CD14-positive monocyte (primary cell): ENCODE measurements around the gene LRRC7. TPM values are rescaled to one million over a fixed set of nuclear protein-coding genes. Genes with fewer than 3 reads are reported as not detected.

ENCODE experiments used
- DNase-seq, 3 donors: peaks; one replicate each; pipeline ENCODE4 v3.0.0-alpha.2; 2011 to 2022
- H2AFZ ChIP-seq: 2 replicates; pipeline ENCODE4 v1.6.0; 2012; ENCODE audit warnings: mild to moderate bottlenecking, low read depth, low read length, inconsistent platforms; ENCODE audit not compliant: insufficient read depth, poor library complexity, severe bottlenecking
- H3K27ac ChIP-seq, 2 donors: 1 replicate in 1 of 2; 2 replicates in 1 of 2; pipeline ENCODE4 v1.5.1; 2012 to 2013; ENCODE audit warnings: low read length in 2 of 2, control low read depth in 1 of 2, inconsistent platforms in 1 of 2, low read depth in 1 of 2, mild to moderate bottlenecking in 1 of 2
- H3K27me3 ChIP-seq, 2 donors: one replicate each; pipeline versions ENCODE4 v1.6.0 to v1.6.1; 2011 to 2013; ENCODE audit warnings: low read length in 2 of 2; ENCODE audit not compliant: control insufficient read depth in 2 of 2, insufficient read depth in 2 of 2
- H3K36me3 ChIP-seq, 2 donors: replicated peaks in 1 of 2; 1 replicate in 1 of 2; 2 replicates in 1 of 2; pipeline versions ENCODE4 v1.5.1 to v1.6.1; 2012 to 2013; ENCODE audit warnings: low read length in 2 of 2, control low read depth in 1 of 2, inconsistent platforms in 1 of 2, mild to moderate bottlenecking in 1 of 2; ENCODE audit not compliant: insufficient read depth in 2 of 2, control insufficient read depth in 1 of 2
- H3K4me1 ChIP-seq, 2 donors: 1 replicate in 1 of 2; 2 replicates in 1 of 2; pipeline versions ENCODE4 v1.5.1 to v1.6.1; 2012 to 2013; ENCODE audit warnings: low read length in 2 of 2, control low read depth in 1 of 2, inconsistent platforms in 1 of 2, mild to moderate bottlenecking in 1 of 2, moderate library complexity in 1 of 2; ENCODE audit not compliant: insufficient read depth in 2 of 2, control insufficient read depth in 1 of 2
- H3K4me2 ChIP-seq: replicated peaks from 2 replicates; pipeline ENCODE3; 2012; ENCODE audit warnings: low read length, moderate library complexity, mild to moderate bottlenecking; ENCODE audit not compliant: poor library complexity, severe bottlenecking; ENCODE audit errors: extremely low read depth
- H3K4me3 ChIP-seq, 3 experiments: fragments of 200-600 bp in 1 of 3; sonication (generic) in 1 of 3; replicated peaks in 1 of 3; 1 replicate in 2 of 3; 2 replicates in 1 of 3; pipeline ENCODE4 v1.5.1; 2011 to 2013; ENCODE audit warnings: low read length in 3 of 3, mild to moderate bottlenecking in 3 of 3, control low read depth in 2 of 3, low read depth in 2 of 3, inconsistent platforms in 1 of 3, moderate library complexity in 1 of 3
- H3K79me2 ChIP-seq: 2 replicates; pipeline ENCODE4 v1.6.0; 2012; ENCODE audit warnings: mild to moderate bottlenecking, control low read depth, inconsistent platforms, low read length, moderate library complexity; ENCODE audit not compliant: insufficient read depth
- H3K9ac ChIP-seq: 2 replicates; pipeline ENCODE4 v1.6.0; 2017; ENCODE audit warnings: low read length, mild to moderate bottlenecking; ENCODE audit not compliant: insufficient read depth, poor library complexity, severe bottlenecking
- H3K9me3 ChIP-seq, 2 donors: replicated peaks in 1 of 2; 1 replicate in 1 of 2; 2 replicates in 1 of 2; pipeline versions ENCODE4 v1.5.1 to v1.6.1; 2012 to 2013; ENCODE audit warnings: low read length in 2 of 2, control low read depth in 1 of 2; ENCODE audit not compliant: control insufficient read depth in 1 of 2, insufficient read depth in 1 of 2
- H4K20me1 ChIP-seq: 2 replicates; pipeline ENCODE4 v1.6.0; 2012; ENCODE audit warnings: mild to moderate bottlenecking, low read length, control low read depth, moderate library complexity; ENCODE audit not compliant: insufficient read depth
- H3K27ac Mint-ChIP-seq, 7 donors: one replicate each; pipeline ENCODE4 v1.8.0; 2020; ENCODE audit warnings: mild to moderate bottlenecking in 7 of 7, mixed read lengths in 7 of 7, moderate library complexity in 6 of 7, inconsistent platforms in 2 of 7
- H3K27me3 Mint-ChIP-seq, 3 donors: one replicate each; pipeline ENCODE4 v1.8.0; 2021 to 2022; ENCODE audit warnings: low read depth in 3 of 3, mild to moderate bottlenecking in 3 of 3, mixed read lengths in 3 of 3, moderate library complexity in 3 of 3, inconsistent platforms in 1 of 3
- H3K36me3 Mint-ChIP-seq, 2 donors: one replicate each; pipeline ENCODE4 v1.8.0; 2020; ENCODE audit warnings: mixed read lengths in 2 of 2, inconsistent platforms in 1 of 2, mild to moderate bottlenecking in 1 of 2
- H3K4me1 Mint-ChIP-seq: one replicate; pipeline ENCODE4 v1.8.0; 2020; ENCODE audit warnings: mild to moderate bottlenecking, mixed read lengths
- H3K4me3 Mint-ChIP-seq, 2 donors: one replicate each; pipeline ENCODE4 v1.8.0; 2020; ENCODE audit warnings: mild to moderate bottlenecking in 2 of 2, mixed read lengths in 2 of 2, moderate library complexity in 1 of 2
- H3K9me3 Mint-ChIP-seq, 7 donors: one replicate each; pipeline ENCODE4 v1.8.0; 2020 to 2022; ENCODE audit warnings: mixed read lengths in 7 of 7, mild to moderate bottlenecking in 6 of 7, moderate library complexity in 6 of 7, inconsistent platforms in 2 of 7
- WGBS: methylation state at CpG from one replicate; pipeline ENCODE4 v1.1.5; 2013; ENCODE audit warnings: missing lambda C conversion rate; ENCODE audit not compliant: insufficient coverage; 5-methylcytosine and 5-hydroxymethylcytosine counted together
- intact Hi-C, 2 donors: fragments of 100-400 bp; cut with micrococcal nuclease; formaldehyde crosslinking; loops; one replicate each; pipeline versions ENCODE4 v1.15.0 to v1.15.1; 2023
- polyA plus RNA-seq, 3 donors: library from polyadenylated mRNA; depleted of rRNA in 1 of 3; unstranded in 2 of 3; stranded (reverse) in 1 of 3; fragments of 300-500 nt in 2 of 3; fragments of >200 nt in 1 of 3; fragmentation: Illumina TruSeq in 2 of 3; gene quantifications; 1 replicate in 2 of 3; 2 replicates in 1 of 3; pipeline ENCODE4 v1.2.3, GENCODE V29; 2012 to 2021
- TF ChIP-seq, protein P1 (sequence below): fragments of 200-600 bp; IDR thresholded peaks from one replicate; pipeline ENCODE4 v1.8.0; 2022; ENCODE audit warnings: antibody characterized with exemption, mild to moderate bottlenecking

The LRRC7 gene
- polyA plus RNA-seq, 3 donors = not detected

DNA sequence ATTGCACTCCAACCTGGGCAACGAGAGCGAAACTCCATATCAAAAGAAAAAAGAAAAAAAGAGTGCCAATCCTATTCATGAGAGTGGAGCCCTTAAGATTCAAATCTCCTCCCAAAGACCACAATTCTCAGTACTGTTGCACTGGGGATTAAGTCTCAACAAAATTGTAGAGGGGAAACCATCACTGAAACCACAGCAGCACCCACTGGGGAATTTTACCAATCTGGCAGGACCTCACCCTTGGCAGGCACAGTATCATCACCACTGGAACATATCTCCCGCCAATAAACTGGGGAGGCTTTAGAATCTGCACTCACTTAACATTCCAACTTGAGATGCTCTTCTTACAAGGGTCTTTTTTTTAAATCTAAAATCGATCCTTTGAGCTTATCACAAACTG lies 596.6 kb downstream of the LRRC7 start:
- Histone ChIP-seq H3K4me3 (no peak overlapping the region), H3K27ac (no peak overlapping the region), H3K9ac (no peak overlapping the region), H3K4me2 (no peak overlapping the region), H4K20me1 (no peaks in the 10 kb centered on the region), H3K79me2 (no peaks in the 10 kb centered on the region), H3K36me3 (peaks cover 2 to 42% of the 10 kb centered on the region in 2 donors), H3K4me1 (no peaks in the 10 kb centered on the region), H3K9me3 (no peaks in the 10 kb centered on the region), H3K27me3 (no peaks in the 10 kb centered on the region), H2AFZ (no peak overlapping the region)
- Mint-ChIP-seq H3K4me3 (no peak overlapping the region), H3K27ac (no peak overlapping the region), H3K36me3 (peaks cover 40 to 57% of the 10 kb centered on the region in 2 donors), H3K9me3 (peaks cover 0 to 2% (median 2%) of the 10 kb centered on the region in 7 donors), H3K27me3 (no peaks in the 10 kb centered on the region), H3K4me1 (no peaks in the 10 kb centered on the region)
- DNase-seq = no peak
- 100% methylated on average over 2 of the region's 4 CpGs for WGBS
- intact Hi-C loops = no loop called here
- TF ChIP-seq, protein P1, sequence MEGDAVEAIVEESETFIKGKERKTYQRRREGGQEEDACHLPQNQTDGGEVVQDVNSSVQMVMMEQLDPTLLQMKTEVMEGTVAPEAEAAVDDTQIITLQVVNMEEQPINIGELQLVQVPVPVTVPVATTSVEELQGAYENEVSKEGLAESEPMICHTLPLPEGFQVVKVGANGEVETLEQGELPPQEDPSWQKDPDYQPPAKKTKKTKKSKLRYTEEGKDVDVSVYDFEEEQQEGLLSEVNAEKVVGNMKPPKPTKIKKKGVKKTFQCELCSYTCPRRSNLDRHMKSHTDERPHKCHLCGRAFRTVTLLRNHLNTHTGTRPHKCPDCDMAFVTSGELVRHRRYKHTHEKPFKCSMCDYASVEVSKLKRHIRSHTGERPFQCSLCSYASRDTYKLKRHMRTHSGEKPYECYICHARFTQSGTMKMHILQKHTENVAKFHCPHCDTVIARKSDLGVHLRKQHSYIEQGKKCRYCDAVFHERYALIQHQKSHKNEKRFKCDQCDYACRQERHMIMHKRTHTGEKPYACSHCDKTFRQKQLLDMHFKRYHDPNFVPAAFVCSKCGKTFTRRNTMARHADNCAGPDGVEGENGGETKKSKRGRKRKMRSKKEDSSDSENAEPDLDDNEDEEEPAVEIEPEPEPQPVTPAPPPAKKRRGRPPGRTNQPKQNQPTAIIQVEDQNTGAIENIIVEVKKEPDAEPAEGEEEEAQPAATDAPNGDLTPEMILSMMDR = no peak

DNA sequence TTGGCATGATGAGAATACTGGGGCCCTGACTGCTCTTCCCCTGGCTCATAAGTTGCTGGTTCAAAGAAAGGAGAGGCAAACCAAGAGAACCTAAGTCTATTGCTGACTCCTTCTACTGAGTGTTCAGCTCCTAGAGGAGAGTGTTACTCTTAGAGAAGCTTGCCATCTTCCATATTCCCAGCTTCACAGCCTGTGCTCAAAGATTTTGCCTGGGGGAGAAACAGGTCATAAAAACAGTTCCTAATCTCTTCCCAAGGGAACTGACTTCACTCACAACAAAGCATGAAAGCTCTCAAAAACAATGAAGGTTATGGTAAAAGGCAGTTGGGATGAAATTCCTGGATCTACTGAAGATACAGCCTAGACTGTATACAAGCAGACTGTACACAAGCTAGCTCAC lies 600.6 kb downstream of the LRRC7 start:
- no peaks in the 10 kb centered on the region for H3K79me2 ChIP-seq
- Mint-ChIP-seq H3K36me3 (peaks cover 38 to 47% of the 10 kb centered on the region in 2 donors), H3K27ac (no peak overlapping the region), H3K4me3 (no peak overlapping the region), H3K27me3 (peaks cover 0 to 2% (median 0%) of the 10 kb centered on the region in 3 donors), H3K9me3 (peaks cover 0 to 2% (median 0%) of the 10 kb centered on the region in 7 donors), H3K4me1 (no peaks in the 10 kb centered on the region)
- no peak for DNase-seq
- intact Hi-C loops = no loop called here
- H3K36me3 ChIP-seq = peaks cover 10 to 55% of the 10 kb centered on the region in 2 donors
- no peak overlapping the region for H3K9ac ChIP-seq
- no peak overlapping the region for H2AFZ ChIP-seq
- no peak overlapping the region for H3K27ac ChIP-seq
- no peak overlapping the region for H3K4me3 ChIP-seq
- no peak overlapping the region for H3K4me2 ChIP-seq
- H3K9me3 ChIP-seq = no peaks in the 10 kb centered on the region
- no peaks in the 10 kb centered on the region for H3K27me3 ChIP-seq
- H4K20me1 ChIP-seq = no peaks in the 10 kb centered on the region
- no peaks in the 10 kb centered on the region for H3K4me1 ChIP-seq
- TF ChIP-seq, protein P1 = no peak
